HG03460 (cell line): ENCODE measurements around the gene DAD1.
"Not testable (repeated sequence)": the region's sequence is repeated elsewhere in the genome, so short reads cannot be mapped to it uniquely, and the experiment has no call there.

ENCODE experiments used
- ATAC-seq: cut with Tn5 transposase; IDR thresholded peaks from one replicate; pipeline ENCODE4 v1.9.1; 2021; ENCODE audit not compliant: unreplicated experiment

Gene DAD1

GRCh38 chr14:22553861-22554497 is 35.0 kb downstream of the DAD1 start:
- ATAC-seq = not testable (repeated sequence)

- ATAC-seq = no peak
Observed at GRCh38 chr14:22553445-22553844, 35.6 kb downstream of the DAD1 start.

- ATAC-seq = no peak
Observed at GRCh38 chr14:22552827-22553076, 36.3 kb downstream of the DAD1 start.

GRCh38 chr14:22552001-22552826 is 36.8 kb downstream of the DAD1 start:
- ATAC-seq = no peak

- ATAC-seq = no peak
Observed at GRCh38 chr14:22551605-22551997, 37.4 kb downstream of the DAD1 start.

- ATAC-seq = peak; percentile 69
Observed at GRCh38 chr14:22549981-22550673, 38.9 kb downstream of the DAD1 start.

GRCh38 chr14:22549324-22549962 is 39.6 kb downstream of the DAD1 start:
- no peak for ATAC-seq

- no peak for ATAC-seq
Observed at GRCh38 chr14:22547948-22548750, 40.9 kb downstream of the DAD1 start.

- ATAC-seq = no peak
Observed at GRCh38 chr14:22547313-22547947, 41.6 kb downstream of the DAD1 start.

GRCh38 chr14:22546722-22547071 is 42.3 kb downstream of the DAD1 start:
- ATAC-seq = no peak

- no peak for ATAC-seq
Observed at GRCh38 chr14:22545842-22546721, 42.9 kb downstream of the DAD1 start.

- no peak for ATAC-seq
Observed at GRCh38 chr14:22544881-22545420, 44.1 kb downstream of the DAD1 start.

GRCh38 chr14:22544406-22544805 is 44.6 kb downstream of the DAD1 start:
- no peak for ATAC-seq

- ATAC-seq = not testable (repeated sequence)
Observed at GRCh38 chr14:22543570-22544357, 45.3 kb downstream of the DAD1 start.

GRCh38 chr14:22542360-22542759 is 46.7 kb downstream of the DAD1 start:
- no peak for ATAC-seq

GRCh38 chr14:22541721-22542120 is 47.3 kb downstream of the DAD1 start:
- ATAC-seq = no peak

- no peak for ATAC-seq
Observed at GRCh38 chr14:22540811-22541360, 48.1 kb downstream of the DAD1 start.

- no peak for ATAC-seq
Observed at GRCh38 chr14:22540293-22540692, 48.7 kb downstream of the DAD1 start.
